Measurements from ENCODE around the gene TSPAN9. TPM values are rescaled to one million over a fixed set of nuclear protein-coding genes. Genes with fewer than 3 reads are reported as not detected.
A peak's percentile ranks its signal among the peaks of the same experiment; 100 is the strongest.

TSPAN9 gene
- total RNA-seq, 1 donor from 2014 or later, result 40.9 TPM

- H3K27me3 ChIP-seq (ENCODE audit: insufficient read depth, low read length), result peaks cover 7% of the 10 kb centered on the region
- peaks cover 43% of the 10 kb centered on the region for H4K20me1 ChIP-seq (ENCODE audit: insufficient read depth, low read length)
- no peak overlapping the region for H2AFZ ChIP-seq (ENCODE audit: low read depth, low read length)
- peak overlapping the region; percentile 48 for H3K27ac Mint-ChIP-seq (ENCODE audit: unreplicated experiment)
- peaks cover 24% of the 10 kb centered on the region for H3K4me1 Mint-ChIP-seq (ENCODE audit: low read depth, unreplicated experiment)
- H3K79me2 ChIP-seq (ENCODE audit: insufficient read depth, low read length), result peaks cover 3% of the 10 kb centered on the region
- no peak overlapping the region for H3K4me3 ChIP-seq (ENCODE audit: insufficient read depth, low read depth, low read length)
- H3K4me2 ChIP-seq (ENCODE audit: low read length), result peak overlapping the region; percentile 63
- H3K9ac ChIP-seq (ENCODE audit: low read length), result peak overlapping the region; percentile 33
- peak overlapping the region; percentile 1 for H3K4me3 Mint-ChIP-seq (ENCODE audit: unreplicated experiment)
- no peaks in the 10 kb centered on the region for H3K9me3 Mint-ChIP-seq (ENCODE audit: unreplicated experiment)
- H3K4me1 ChIP-seq (ENCODE audit: insufficient read depth, low read length), result peaks cover 33% of the 10 kb centered on the region
- H3K36me3 ChIP-seq (ENCODE audit: insufficient read depth, low read length), result no peaks in the 10 kb centered on the region
- TF ChIP-seq EZH2 (IDR thresholded peaks at IDR 0.05; ENCODE audit: insufficient read depth, low read length) (no peak), CTCF (IDR thresholded peaks at IDR 0.05; ENCODE audit: insufficient read depth, low read depth, low read length) (no peak)
- FAIRE-seq, result no peak
- peaks cover 8% of the 10 kb centered on the region for H3K27me3 Mint-ChIP-seq (ENCODE audit: low read depth, unreplicated experiment)
- DNase-seq (ENCODE audit: low read depth), result peak; percentile 67
- H3K27ac ChIP-seq (ENCODE audit: low read depth, low read length), result peak overlapping the region; percentile 62
- H3K9me3 ChIP-seq (ENCODE audit: insufficient read depth, low read depth, low read length), result no peaks in the 10 kb centered on the region
- H3K36me3 Mint-ChIP-seq (ENCODE audit: low read depth, unreplicated experiment), result peaks cover 8% of the 10 kb centered on the region
These were observed 141.3 kb downstream of the TSPAN9 start for GRCh38 chr12:3218228-3219171.

- no peak overlapping the region for H3K4me3 Mint-ChIP-seq (ENCODE audit: unreplicated experiment)
- no peak for FAIRE-seq
- H3K4me1 Mint-ChIP-seq (ENCODE audit: low read depth, unreplicated experiment), result peaks cover 24% of the 10 kb centered on the region
- H3K36me3 ChIP-seq (ENCODE audit: insufficient read depth, low read length), result no peaks in the 10 kb centered on the region
- peaks cover 3% of the 10 kb centered on the region for H3K79me2 ChIP-seq (ENCODE audit: insufficient read depth, low read length)
- no peak overlapping the region for H3K27ac Mint-ChIP-seq (ENCODE audit: unreplicated experiment)
- no peak for DNase-seq (ENCODE audit: low read depth)
- no peaks in the 10 kb centered on the region for H3K9me3 ChIP-seq (ENCODE audit: insufficient read depth, low read depth, low read length)
- peaks cover 33% of the 10 kb centered on the region for H3K4me1 ChIP-seq (ENCODE audit: insufficient read depth, low read length)
- H3K4me2 ChIP-seq (ENCODE audit: low read length), result peak overlapping the region; percentile 63
- H3K27ac ChIP-seq (ENCODE audit: low read depth, low read length), result no peak overlapping the region
- no peak overlapping the region for H2AFZ ChIP-seq (ENCODE audit: low read depth, low read length)
- H3K9ac ChIP-seq (ENCODE audit: low read length), result peak overlapping the region; percentile 33
- H3K4me3 ChIP-seq (ENCODE audit: insufficient read depth, low read depth, low read length), result no peak overlapping the region
- H4K20me1 ChIP-seq (ENCODE audit: insufficient read depth, low read length), result peaks cover 45% of the 10 kb centered on the region
- H3K27me3 Mint-ChIP-seq (ENCODE audit: low read depth, unreplicated experiment), result peaks cover 8% of the 10 kb centered on the region
- peaks cover 7% of the 10 kb centered on the region for H3K27me3 ChIP-seq (ENCODE audit: insufficient read depth, low read length)
- H3K9me3 Mint-ChIP-seq (ENCODE audit: unreplicated experiment), result no peaks in the 10 kb centered on the region
- TF ChIP-seq CTCF (IDR thresholded peaks at IDR 0.05; ENCODE audit: insufficient read depth, low read depth, low read length), result no peak
- no peak for TF ChIP-seq EZH2 (IDR thresholded peaks at IDR 0.05; ENCODE audit: insufficient read depth, low read length)
- H3K36me3 Mint-ChIP-seq (ENCODE audit: low read depth, unreplicated experiment), result peaks cover 6% of the 10 kb centered on the region
These were observed 142.1 kb downstream of the TSPAN9 start for GRCh38 chr12:3219233-3219632.
